GM19239 (cell line): ENCODE measurements around the gene MAD1L1.

ENCODE experiments used
- DNase-seq: peaks from one replicate; pipeline ENCODE4 v3.0.0; 2011; ENCODE audit warnings: low spot score; ENCODE audit not compliant: insufficient read length
- FAIRE-seq: peaks from 2 replicates; lab custom pipeline; 2011; peaks lifted over from hg19 to GRCh38; lab: Jason Lieb, UNC

MAD1L1 gene

GRCh38 chr7:2186166-2186565 lies 46.6 kb downstream of the MAD1L1 start:
- FAIRE-seq, result no peak

GRCh38 chr7:2185715-2186114 lies 47.0 kb downstream of the MAD1L1 start:
- DNase-seq (no peak), FAIRE-seq (no peak)

More at GRCh38 chr7:2186166-2186565, 46.6 kb downstream of the MAD1L1 start:
- no peak for DNase-seq

GRCh38 chr7:2182461-2182860 lies 50.3 kb downstream of the MAD1L1 start:
- FAIRE-seq, result peak; percentile 67

GRCh38 chr7:2181077-2181854 lies 51.5 kb downstream of the MAD1L1 start:
- no peak for FAIRE-seq
- no peak for DNase-seq

More at GRCh38 chr7:2182461-2182860, 50.3 kb downstream of the MAD1L1 start:
- DNase-seq, result no peak

- no peak for DNase-seq
- no peak for FAIRE-seq
These were observed 52.7 kb downstream of the MAD1L1 start for GRCh38 chr7:2180081-2180480.

GRCh38 chr7:2175514-2175913 lies 57.2 kb downstream of the MAD1L1 start:
- DNase-seq, result no peak
- FAIRE-seq, result no peak

GRCh38 chr7:2175091-2175490 lies 57.7 kb downstream of the MAD1L1 start:
- FAIRE-seq (no peak), DNase-seq (no peak)

- FAIRE-seq (no peak), DNase-seq (no peak)
These were observed 59.4 kb downstream of the MAD1L1 start for GRCh38 chr7:2173189-2173827.

GRCh38 chr7:2172311-2173188 lies 60.2 kb downstream of the MAD1L1 start:
- DNase-seq (no peak), FAIRE-seq (no peak)

- FAIRE-seq (no peak), DNase-seq (no peak)
These were observed 60.9 kb downstream of the MAD1L1 start for GRCh38 chr7:2171855-2172254.

GRCh38 chr7:2170576-2171521 lies 61.9 kb downstream of the MAD1L1 start:
- DNase-seq (no peak), FAIRE-seq (no peak)

GRCh38 chr7:2169923-2170575 lies 62.7 kb downstream of the MAD1L1 start:
- no peak for FAIRE-seq

GRCh38 chr7:2168615-2169311 lies 64.0 kb downstream of the MAD1L1 start:
- FAIRE-seq (no peak), DNase-seq (no peak)

More at GRCh38 chr7:2169923-2170575, 62.7 kb downstream of the MAD1L1 start:
- DNase-seq, result no peak

- no peak for FAIRE-seq
- DNase-seq, result no peak
These were observed 66.0 kb downstream of the MAD1L1 start for GRCh38 chr7:2166625-2167280.

GRCh38 chr7:2165610-2166594 lies 66.8 kb downstream of the MAD1L1 start:
- FAIRE-seq (peak; percentile 73), DNase-seq (peak; percentile 95)

- no peak for FAIRE-seq
- DNase-seq, result no peak
These were observed 67.5 kb downstream of the MAD1L1 start for GRCh38 chr7:2165239-2165609.

- FAIRE-seq, result no peak
These were observed 68.1 kb downstream of the MAD1L1 start for GRCh38 chr7:2164646-2165045.

More at GRCh38 chr7:2164646-2165045, 68.1 kb downstream of the MAD1L1 start:
- no peak for DNase-seq
